RPMI7951 (cell line): ENCODE data around the gene PTPN23. TPM values are rescaled to one million over a fixed set of nuclear protein-coding genes. Genes with fewer than 3 reads are reported as not detected.

Experiments
- DNase-seq: peaks from one replicate; pipeline ENCODE4 v3.0.0-alpha.2; 2012; ENCODE audit warnings: low read depth
- total RNA-seq: library from RNA; depleted of rRNA; stranded (reverse); fragments of >200 nt; shearing (Covaris generic); gene quantifications from 2 replicates; pipeline ENCODE4 v1.2.3, GENCODE V29; 2014

The PTPN23 gene
- total RNA-seq, 1 experiment from 2014 or later: 5.9 TPM

GRCh38 chr3:47405820-47406761 lies 25.3 kb downstream of the PTPN23 start:
- DNase-seq: no peak

GRCh38 chr3:47406762-47407149 lies 25.9 kb downstream of the PTPN23 start:
- no peak for DNase-seq

DNA sequence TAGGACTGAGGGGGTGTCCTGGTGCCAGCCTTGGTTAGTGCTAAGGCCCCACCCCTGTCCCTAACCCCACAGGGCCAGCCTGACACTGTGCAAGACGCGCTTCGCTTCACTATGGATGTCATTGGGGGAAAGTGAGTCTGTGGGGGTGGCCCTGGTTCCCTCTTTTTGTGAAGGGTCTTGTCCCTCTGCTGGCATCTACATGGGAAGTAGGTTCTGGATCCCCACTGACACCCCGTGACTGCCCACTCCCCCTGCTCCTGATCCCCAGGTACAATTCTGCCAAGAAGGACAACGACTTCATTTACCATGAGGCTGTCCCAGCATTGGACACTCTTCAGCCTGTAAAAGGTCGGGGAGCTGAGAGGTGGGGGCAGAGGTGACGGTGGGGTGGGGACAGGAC lies 26.4 kb downstream of the PTPN23 start:
- no peak for DNase-seq

DNA sequence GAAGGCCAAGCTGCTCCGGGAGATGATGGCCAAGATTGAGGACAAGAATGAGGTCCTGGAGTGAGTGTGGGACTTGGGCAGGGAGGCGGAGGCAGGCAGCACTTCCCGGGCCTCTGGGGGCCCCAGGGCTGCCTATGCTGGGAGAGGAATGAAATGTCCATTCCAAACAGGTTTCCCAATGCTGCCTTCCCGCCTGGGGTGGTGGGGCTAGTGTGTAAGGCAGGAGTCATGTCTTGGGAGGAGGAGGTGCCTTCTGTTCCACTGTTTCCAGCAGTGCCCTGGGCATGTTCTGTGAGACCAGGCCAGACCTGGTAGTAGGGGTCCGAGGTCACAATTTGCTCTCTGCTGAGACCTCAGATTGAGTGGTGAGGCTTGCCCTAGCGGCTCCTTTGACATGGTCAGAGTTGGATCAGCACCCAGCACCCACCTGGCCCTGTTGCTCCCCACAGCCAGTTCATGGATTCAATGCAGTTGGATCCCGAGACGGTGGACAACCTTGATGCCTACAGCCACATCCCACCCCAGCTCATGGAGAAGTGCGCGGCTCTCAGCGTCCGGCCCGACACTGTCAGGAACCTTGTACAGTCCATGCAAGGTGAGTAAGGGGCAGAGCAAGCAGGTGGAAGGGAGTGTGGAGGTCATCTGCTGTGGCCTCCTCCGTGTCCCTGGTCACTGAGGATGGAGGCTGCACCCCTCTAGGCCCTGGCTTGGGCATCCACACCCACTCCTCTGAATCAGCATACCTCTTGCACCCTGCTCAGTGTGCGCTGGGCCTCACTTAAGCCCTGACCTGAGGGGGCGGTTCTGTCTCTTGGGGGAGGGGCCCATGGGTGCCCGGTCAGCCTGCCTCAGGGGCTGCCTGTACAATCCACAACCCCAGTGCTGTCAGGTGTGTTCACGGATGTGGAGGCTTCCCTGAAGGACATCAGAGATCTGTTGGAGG lies 27.3 kb downstream of the PTPN23 start:
- no peak for DNase-seq

- no peak for DNase-seq
Measured at GRCh38 chr3:47408839-47409229, 28.0 kb downstream of the PTPN23 start.

DNA sequence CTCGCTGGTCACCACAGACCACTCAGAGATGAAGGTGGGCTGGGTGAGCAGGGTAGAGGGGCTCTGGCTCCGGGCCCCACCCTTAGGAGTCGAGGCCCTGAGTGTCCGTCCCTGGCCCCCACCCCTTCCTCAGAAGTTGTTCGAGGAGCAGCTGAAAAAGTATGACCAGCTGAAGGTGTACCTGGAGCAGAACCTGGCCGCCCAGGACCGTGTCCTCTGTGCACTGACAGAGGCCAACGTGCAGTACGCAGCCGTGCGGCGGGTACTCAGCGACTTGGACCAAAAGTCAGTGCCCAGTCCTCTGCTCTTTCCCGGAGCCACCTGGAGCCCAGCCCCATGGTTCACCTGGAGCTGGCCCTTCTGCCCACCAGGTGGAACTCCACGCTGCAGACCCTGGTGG lies 28.5 kb downstream of the PTPN23 start:
- DNase-seq: no peak

DNA sequence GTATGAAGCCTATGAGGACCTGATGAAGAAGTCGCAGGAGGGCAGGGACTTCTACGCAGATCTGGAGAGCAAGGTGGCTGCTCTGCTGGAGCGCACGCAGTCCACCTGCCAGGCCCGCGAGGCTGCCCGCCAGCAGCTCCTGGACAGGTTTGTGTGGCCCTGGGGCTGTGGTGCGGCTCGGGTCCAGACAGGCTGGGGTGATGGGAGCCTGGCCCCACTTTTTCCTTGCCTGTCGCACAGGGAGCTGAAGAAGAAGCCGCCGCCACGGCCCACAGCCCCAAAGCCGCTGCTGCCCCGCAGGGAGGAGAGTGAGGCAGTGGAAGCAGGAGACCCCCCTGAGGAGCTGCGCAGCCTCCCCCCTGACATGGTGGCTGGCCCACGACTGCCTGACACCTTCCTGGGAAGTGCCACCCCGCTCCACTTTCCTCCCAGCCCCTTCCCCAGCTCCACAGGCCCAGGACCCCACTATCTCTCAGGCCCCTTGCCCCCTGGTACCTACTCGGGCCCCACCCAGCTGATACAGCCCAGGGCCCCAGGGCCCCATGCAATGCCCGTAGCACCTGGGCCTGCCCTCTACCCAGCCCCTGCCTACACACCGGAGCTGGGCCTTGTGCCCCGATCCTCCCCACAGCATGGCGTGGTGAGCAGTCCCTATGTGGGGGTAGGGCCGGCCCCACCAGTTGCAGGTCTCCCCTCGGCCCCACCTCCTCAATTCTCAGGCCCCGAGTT lies 29.0 kb downstream of the PTPN23 start:
- no peak for DNase-seq

GRCh38 chr3:47410417-47410720 lies 29.5 kb downstream of the PTPN23 start:
- no peak for DNase-seq

DNA sequence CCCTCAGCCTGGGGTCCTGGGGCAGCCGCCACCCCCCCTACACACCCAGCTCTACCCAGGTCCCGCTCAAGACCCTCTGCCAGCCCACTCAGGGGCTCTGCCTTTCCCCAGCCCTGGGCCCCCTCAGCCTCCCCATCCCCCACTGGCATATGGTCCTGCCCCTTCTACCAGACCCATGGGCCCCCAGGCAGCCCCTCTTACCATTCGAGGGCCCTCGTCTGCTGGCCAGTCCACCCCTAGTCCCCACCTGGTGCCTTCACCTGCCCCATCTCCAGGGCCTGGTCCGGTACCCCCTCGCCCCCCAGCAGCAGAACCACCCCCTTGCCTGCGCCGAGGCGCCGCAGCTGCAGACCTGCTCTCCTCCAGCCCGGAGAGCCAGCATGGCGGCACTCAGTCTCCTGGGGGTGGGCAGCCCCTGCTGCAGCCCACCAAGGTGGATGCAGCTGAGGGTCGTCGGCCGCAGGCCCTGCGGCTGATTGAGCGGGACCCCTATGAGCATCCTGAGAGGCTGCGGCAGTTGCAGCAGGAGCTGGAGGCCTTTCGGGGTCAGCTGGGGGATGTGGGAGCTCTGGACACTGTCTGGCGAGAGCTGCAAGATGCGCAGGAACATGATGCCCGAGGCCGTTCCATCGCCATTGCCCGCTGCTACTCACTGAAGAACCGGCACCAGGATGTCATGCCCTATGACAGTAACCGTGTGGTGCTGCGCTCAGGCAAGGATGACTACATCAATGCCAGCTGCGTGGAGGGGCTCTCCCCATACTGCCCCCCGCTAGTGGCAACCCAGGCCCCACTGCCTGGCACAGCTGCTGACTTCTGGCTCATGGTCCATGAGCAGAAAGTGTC lies 30.2 kb downstream of the PTPN23 start:
- no peak for DNase-seq

DNA sequence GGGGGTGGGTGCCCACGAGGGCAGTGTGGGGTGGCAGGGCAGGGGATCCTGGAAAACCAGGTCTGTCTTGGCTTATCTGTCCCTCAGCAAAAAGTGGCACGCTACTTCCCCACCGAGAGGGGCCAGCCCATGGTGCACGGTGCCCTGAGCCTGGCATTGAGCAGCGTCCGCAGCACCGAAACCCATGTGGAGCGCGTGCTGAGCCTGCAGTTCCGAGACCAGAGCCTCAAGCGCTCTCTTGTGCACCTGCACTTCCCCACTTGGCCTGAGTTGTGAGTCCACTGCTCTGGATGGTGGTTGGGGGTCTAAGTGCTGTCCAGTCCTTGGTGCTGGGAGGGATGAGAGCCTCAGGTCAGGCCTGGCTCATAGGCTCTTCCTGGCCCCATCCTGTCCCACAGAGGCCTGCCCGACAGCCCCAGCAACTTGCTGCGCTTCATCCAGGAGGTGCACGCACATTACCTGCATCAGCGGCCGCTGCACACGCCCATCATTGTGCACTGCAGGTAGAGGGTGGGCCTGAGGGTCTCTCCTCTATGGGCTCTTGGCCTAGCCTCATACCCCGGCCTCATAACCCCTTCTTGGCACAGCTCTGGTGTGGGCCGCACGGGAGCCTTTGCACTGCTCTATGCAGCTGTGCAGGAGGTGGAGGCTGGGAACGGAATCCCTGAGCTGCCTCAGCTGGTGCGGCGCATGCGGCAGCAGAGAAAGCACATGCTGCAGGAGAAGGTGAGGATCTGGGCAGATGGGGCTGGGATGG lies 31.1 kb downstream of the PTPN23 start:
- DNase-seq: no peak

DNA sequence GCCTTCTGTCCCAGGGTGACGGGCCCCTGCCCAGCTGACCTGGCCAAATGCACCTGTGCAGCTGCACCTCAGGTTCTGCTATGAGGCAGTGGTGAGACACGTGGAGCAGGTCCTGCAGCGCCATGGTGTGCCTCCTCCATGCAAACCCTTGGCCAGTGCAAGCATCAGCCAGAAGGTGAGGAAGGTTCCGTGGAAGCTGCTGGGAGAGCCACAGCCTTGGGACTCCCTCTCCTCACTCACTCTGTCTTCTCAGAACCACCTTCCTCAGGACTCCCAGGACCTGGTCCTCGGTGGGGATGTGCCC lies 31.6 kb downstream of the PTPN23 start:
- DNase-seq: no peak

- no peak for DNase-seq
Measured at GRCh38 chr3:47412842-47413520, 32.2 kb downstream of the PTPN23 start.

GRCh38 chr3:47413751-47414150 lies 32.9 kb downstream of the PTPN23 start:
- DNase-seq: no peak

GRCh38 chr3:47414161-47414564 lies 33.3 kb downstream of the PTPN23 start:
- no peak for DNase-seq

DNA sequence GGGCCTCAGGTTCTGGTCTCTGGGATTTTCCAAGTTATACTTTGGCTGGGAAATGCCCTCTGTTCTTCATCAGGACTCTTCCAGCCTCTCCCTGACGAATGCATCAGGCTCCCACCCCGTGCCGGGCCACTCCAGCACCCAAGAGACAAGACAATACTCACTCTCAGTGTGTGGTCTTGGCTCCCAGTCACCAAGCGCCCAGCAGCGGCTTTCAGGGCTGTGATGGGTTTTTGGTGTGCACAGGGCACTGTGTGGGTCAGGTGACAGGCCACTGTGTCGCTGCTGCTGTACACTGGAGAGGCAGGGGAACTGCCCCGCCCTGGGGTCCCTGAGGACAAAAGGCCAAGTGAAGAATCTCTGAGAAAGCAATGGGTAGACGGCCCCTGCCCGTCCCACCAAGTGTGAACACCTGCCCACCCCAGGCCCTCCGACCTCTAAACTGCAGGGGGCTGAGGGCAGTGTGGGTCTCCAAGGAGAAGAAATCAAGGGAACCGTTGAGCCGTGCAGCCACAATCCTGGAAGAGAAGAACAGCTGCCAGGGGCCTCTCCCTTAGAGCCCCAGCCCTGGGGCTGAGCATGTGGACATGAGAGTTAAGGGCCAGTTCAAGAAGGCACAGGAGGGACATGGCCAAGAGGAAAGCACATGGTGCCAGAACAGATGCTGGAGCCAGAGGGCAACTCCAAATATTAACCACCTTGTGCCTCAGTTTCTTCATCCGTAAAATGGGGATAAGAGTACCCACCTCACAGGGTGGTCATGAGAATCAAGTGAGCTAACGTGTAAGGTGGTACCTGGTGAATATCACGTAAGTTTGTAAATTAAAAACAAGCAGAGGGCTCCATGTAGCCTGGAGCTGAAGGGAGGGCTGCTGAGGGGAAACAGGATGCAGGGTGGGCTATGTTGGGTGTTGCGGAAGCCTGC lies 34.1 kb downstream of the PTPN23 start:
- DNase-seq: no peak

GRCh38 chr3:47416041-47416440 lies 35.2 kb downstream of the PTPN23 start:
- DNase-seq: no peak

- DNase-seq: no peak
Measured at GRCh38 chr3:47418167-47419082, 37.6 kb downstream of the PTPN23 start.
